RPMI7951 (cell line): ENCODE results near the gene DNAJB4. TPM values are rescaled to one million over a fixed set of nuclear protein-coding genes. Genes with fewer than 3 reads are reported as not detected.
"Not testable (repeated sequence)": the region's sequence is repeated elsewhere in the genome, so short reads cannot be mapped to it uniquely, and the experiment has no call there.

ENCODE experiments used
- DNase-seq: peaks from one replicate; pipeline ENCODE4 v3.0.0-alpha.2; 2012; ENCODE audit warnings: low read depth
- total RNA-seq: library from RNA; depleted of rRNA; stranded (reverse); fragments of >200 nt; shearing (Covaris generic); gene quantifications from 2 replicates; pipeline ENCODE4 v1.2.3, GENCODE V29; 2014

Gene DNAJB4
- total RNA-seq, 1 experiment from 2014 or later = 53.8 TPM

- DNase-seq = no peak
Measured at GRCh38 chr1:77990629-77991204, 14.0 kb upstream of the DNAJB4 start.

GRCh38 chr1:77991638-77992037 lies 13.1 kb upstream of the DNAJB4 start:
- no peak for DNase-seq

- DNase-seq = no peak
Measured at GRCh38 chr1:77994117-77994705, 10.5 kb upstream of the DNAJB4 start.

- no peak for DNase-seq
Measured at GRCh38 chr1:77996734-77997133, 8.0 kb upstream of the DNAJB4 start.

- not testable (repeated sequence) for DNase-seq
Measured at GRCh38 chr1:78000536-78000935, 4.2 kb upstream of the DNAJB4 start.

GRCh38 chr1:78003070-78003746 lies 1.5 kb upstream of the DNAJB4 start:
- DNase-seq = peak; percentile 20

- DNase-seq = peak; percentile 89
Measured at GRCh38 chr1:78003882-78004718, 639 bp upstream of the DNAJB4 start.

GRCh38 chr1:78005448-78005722 lies 646 bp downstream of the DNAJB4 start:
- no peak for DNase-seq

- peak; percentile 80 for DNase-seq
Measured at GRCh38 chr1:78005755-78006154, 1.0 kb downstream of the DNAJB4 start.

GRCh38 chr1:78006521-78006920 lies 1.8 kb downstream of the DNAJB4 start:
- no peak for DNase-seq

- no peak for DNase-seq
Measured at GRCh38 chr1:78007677-78008341, 3.1 kb downstream of the DNAJB4 start.

- no peak for DNase-seq
Measured at GRCh38 chr1:78009276-78009675, 4.5 kb downstream of the DNAJB4 start.

- DNase-seq = peak; percentile 31
Measured at GRCh38 chr1:78009836-78010235, 5.1 kb downstream of the DNAJB4 start.

GRCh38 chr1:78011050-78011449 lies 6.3 kb downstream of the DNAJB4 start:
- DNase-seq = no peak

GRCh38 chr1:78015148-78015547 lies 10.4 kb downstream of the DNAJB4 start:
- no peak for DNase-seq

GRCh38 chr1:78019024-78019423 lies 14.3 kb downstream of the DNAJB4 start:
- DNase-seq = no peak

GRCh38 chr1:78021134-78021533 lies 16.4 kb downstream of the DNAJB4 start:
- DNase-seq = not testable (repeated sequence)

GRCh38 chr1:78029793-78030192 lies 25.1 kb downstream of the DNAJB4 start:
- no peak for DNase-seq

- no peak for DNase-seq
Measured at GRCh38 chr1:78032996-78033796, 28.5 kb downstream of the DNAJB4 start.

- DNase-seq = no peak
Measured at GRCh38 chr1:78033797-78034172, 29.0 kb downstream of the DNAJB4 start.

GRCh38 chr1:78035121-78035520 lies 30.4 kb downstream of the DNAJB4 start:
- DNase-seq = no peak
